NCI-H226 (cell line): ENCODE results near the gene TRIM2.

Experiments
- DNase-seq: peaks from one replicate; pipeline ENCODE4 v3.0.0-alpha.2; 2015

The TRIM2 gene

GRCh38 chr4:153223930-153224329, 19.7 kb downstream of the TRIM2 start:
- peak; percentile 86 for DNase-seq

- peak; percentile 60 for DNase-seq
These were observed 20.2 kb downstream of the TRIM2 start for GRCh38 chr4:153224474-153224873.

GRCh38 chr4:153227469-153228075, 23.3 kb downstream of the TRIM2 start:
- no peak for DNase-seq

- DNase-seq = no peak
These were observed 24.4 kb downstream of the TRIM2 start for GRCh38 chr4:153228512-153229140.

- no peak for DNase-seq
These were observed 25.3 kb downstream of the TRIM2 start for GRCh38 chr4:153229545-153229944.

- DNase-seq = peak; percentile 36
These were observed 28.5 kb downstream of the TRIM2 start for GRCh38 chr4:153232768-153233167.

GRCh38 chr4:153233761-153234371, 29.6 kb downstream of the TRIM2 start:
- peak; percentile 91 for DNase-seq

GRCh38 chr4:153234885-153235284, 30.6 kb downstream of the TRIM2 start:
- peak; percentile 20 for DNase-seq

- DNase-seq = no peak
These were observed 34.1 kb downstream of the TRIM2 start for GRCh38 chr4:153238135-153238919.

- no peak for DNase-seq
These were observed 35.2 kb downstream of the TRIM2 start for GRCh38 chr4:153239409-153239808.

GRCh38 chr4:153241295-153241694, 37.1 kb downstream of the TRIM2 start:
- DNase-seq = no peak

- DNase-seq = no peak
These were observed 38.0 kb downstream of the TRIM2 start for GRCh38 chr4:153241970-153242838.

- no peak for DNase-seq
These were observed 38.6 kb downstream of the TRIM2 start for GRCh38 chr4:153242839-153243324.

GRCh38 chr4:153243468-153243867, 39.2 kb downstream of the TRIM2 start:
- DNase-seq = peak; percentile 45

GRCh38 chr4:153244969-153245368, 40.7 kb downstream of the TRIM2 start:
- no peak for DNase-seq

GRCh38 chr4:153245775-153246174, 41.5 kb downstream of the TRIM2 start:
- no peak for DNase-seq

GRCh38 chr4:153246446-153247115, 42.3 kb downstream of the TRIM2 start:
- DNase-seq = no peak

- DNase-seq = no peak
These were observed 42.9 kb downstream of the TRIM2 start for GRCh38 chr4:153247116-153247490.

GRCh38 chr4:153248641-153249198, 44.5 kb downstream of the TRIM2 start:
- no peak for DNase-seq

GRCh38 chr4:153249199-153250041, 45.2 kb downstream of the TRIM2 start:
- DNase-seq = peak; percentile 69

GRCh38 chr4:153252122-153252521, 47.9 kb downstream of the TRIM2 start:
- DNase-seq = no peak
